Lower leg skin (tissue), 3 donors: ENCODE measurements around the gene CCDC78.

ENCODE experiments used
- POLR2A ChIP-seq, 2 donors: fragments of 450-650 bp; IDR thresholded peaks; one replicate each; pipeline ENCODE4 v1.6.1; 2016 to 2017; ENCODE audit warnings: antibody characterized with exemption in 2 of 2, mild to moderate bottlenecking in 1 of 2, moderate library complexity in 1 of 2
- TF ChIP-seq, protein P1 (sequence below), 3 donors: fragments of 450-650 bp; IDR thresholded peaks; one replicate each; pipeline ENCODE4 v1.5.1; 2016; ENCODE audit warnings: antibody characterized with exemption in 3 of 3, mild to moderate bottlenecking in 3 of 3, moderate library complexity in 2 of 3

DNA sequence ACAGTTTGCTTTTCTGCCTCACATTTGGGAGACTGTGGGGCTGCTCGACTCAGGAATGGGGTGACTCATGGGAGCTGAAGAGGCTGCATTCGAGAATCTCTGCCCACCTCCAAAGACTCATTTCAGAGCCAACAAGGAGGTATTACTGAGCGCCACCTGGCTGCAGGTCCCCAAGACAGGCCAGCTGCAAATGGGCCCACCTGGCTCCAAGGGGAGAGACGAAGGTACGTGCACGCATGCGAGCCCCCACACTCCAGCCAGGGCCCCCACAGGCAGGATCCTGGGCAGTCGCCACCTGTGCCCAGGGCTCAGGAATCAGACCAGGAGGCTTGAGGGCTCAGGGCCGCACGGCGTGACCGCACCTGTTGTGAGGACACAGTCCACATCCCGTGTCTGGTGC lies 6.7 kb upstream of the CCDC78 start:
- TF ChIP-seq, protein P1, sequence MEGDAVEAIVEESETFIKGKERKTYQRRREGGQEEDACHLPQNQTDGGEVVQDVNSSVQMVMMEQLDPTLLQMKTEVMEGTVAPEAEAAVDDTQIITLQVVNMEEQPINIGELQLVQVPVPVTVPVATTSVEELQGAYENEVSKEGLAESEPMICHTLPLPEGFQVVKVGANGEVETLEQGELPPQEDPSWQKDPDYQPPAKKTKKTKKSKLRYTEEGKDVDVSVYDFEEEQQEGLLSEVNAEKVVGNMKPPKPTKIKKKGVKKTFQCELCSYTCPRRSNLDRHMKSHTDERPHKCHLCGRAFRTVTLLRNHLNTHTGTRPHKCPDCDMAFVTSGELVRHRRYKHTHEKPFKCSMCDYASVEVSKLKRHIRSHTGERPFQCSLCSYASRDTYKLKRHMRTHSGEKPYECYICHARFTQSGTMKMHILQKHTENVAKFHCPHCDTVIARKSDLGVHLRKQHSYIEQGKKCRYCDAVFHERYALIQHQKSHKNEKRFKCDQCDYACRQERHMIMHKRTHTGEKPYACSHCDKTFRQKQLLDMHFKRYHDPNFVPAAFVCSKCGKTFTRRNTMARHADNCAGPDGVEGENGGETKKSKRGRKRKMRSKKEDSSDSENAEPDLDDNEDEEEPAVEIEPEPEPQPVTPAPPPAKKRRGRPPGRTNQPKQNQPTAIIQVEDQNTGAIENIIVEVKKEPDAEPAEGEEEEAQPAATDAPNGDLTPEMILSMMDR (IDR thresholded peaks at IDR 0.05) = no peak
- TF ChIP-seq POLR2A (IDR thresholded peaks at IDR 0.05) = no peak
